HG02870 (cell line): ENCODE data around the gene FOXK2.
"Not testable (repeated sequence)": the region's sequence is repeated elsewhere in the genome, so short reads cannot be mapped to it uniquely, and the experiment has no call there.

Experiments used
- ATAC-seq: cut with Tn5 transposase; IDR thresholded peaks from one replicate; pipeline ENCODE4 v1.9.1; 2021; ENCODE audit warnings: mild to moderate bottlenecking, moderate library complexity; ENCODE audit not compliant: unreplicated experiment

FOXK2 gene

DNA sequence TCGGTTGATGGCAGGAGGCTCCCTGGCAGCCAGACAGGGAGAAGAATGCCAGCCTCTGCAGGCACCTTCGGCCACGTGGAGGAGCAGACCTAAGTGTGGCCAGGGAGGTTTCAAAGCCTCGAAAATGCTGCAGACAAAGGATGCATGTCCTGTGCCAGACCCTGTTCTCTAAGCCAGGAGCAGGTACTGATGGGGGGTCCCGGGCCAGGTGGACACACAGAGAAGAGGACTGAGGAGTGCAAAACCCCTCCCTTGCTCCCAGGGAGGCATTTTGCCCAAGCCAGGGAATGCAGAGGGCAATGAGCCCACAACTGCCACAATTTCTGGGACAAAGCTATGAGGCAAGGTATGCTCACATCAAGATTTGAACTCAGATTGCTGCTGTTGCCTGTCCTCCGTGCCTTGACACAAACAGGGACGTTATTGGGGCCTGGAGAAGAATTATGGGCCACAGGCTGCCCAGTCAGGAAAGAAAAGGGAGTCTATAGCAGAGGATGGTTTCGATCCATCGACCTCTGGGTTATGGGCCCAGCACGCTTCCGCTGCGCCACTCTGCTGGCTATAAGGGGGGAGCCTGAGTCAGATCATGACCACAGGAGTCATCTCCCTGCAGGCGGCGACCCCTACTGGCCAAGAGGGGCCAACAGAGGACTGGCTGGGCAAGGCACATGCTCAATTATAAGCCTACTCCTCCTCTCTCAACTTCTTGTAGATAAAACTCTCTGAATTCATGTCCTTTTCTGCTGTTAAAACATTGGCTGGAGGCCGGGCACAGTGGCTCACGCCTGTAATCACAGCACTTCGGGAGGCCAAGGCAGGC, 25.1 kb upstream of the FOXK2 start:
- ATAC-seq: peak; percentile 60

DNA sequence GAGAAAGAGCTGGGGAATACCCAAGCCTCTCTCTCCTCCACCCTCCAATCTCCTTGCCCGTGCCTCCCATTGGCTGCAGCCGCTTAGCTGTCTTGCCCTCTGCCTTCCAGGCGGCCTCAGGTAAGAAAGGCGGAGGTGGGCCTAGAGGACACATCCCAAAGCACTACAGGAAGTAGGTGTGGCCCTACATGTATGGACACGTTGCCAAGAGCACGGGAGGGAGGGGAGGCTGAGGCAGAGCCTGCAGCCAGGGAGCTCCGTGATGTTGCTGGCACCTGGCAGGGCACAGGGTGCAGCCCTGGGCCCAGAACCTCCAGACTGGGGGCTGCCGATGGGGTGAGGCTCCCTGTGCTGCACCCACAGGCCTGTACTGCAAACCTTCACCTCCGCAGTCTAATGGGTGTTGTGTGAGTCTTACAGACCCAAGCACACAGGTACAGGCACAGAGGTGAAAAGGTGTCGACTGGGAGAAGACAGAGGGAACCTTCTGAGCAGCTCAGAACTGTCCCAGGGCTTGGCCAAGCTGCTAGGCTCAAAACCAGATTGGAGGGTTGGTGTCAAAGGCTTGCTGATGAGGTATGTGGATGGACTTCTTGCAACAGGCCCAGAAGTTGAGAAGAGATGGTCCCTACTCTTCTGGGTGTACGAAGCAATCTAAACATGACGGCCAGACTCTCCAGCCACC, 23.5 kb upstream of the FOXK2 start:
- no peak for ATAC-seq

- ATAC-seq: peak; percentile 54
Measured at GRCh38 chr17:82496529-82497434, 22.8 kb upstream of the FOXK2 start.

GRCh38 chr17:82497483-82498405, 21.8 kb upstream of the FOXK2 start:
- no peak for ATAC-seq

DNA sequence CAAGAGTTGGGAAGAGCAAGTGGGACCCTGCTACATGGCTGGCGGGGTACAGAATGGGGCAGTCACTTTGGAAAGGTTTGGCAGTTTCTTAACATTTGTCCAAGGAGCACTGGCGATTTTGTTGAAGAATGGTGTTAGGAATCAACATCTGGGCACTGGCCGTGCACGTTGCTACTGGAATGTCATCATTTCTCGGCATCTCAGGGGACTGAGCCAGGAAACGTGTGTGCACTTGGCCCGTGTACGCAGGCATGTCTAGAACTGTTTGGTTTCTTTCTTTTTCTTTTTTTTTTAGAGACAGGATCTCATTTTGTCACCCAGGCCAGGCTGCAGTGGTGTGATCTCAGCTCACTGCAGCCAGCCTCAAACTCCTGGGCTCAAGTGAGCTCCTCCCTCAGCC, 17.3 kb upstream of the FOXK2 start:
- ATAC-seq: no peak

- ATAC-seq: no peak
Measured at GRCh38 chr17:82503094-82503727, 16.3 kb upstream of the FOXK2 start.

- no peak for ATAC-seq
Measured at GRCh38 chr17:82503728-82504308, 15.7 kb upstream of the FOXK2 start.

DNA sequence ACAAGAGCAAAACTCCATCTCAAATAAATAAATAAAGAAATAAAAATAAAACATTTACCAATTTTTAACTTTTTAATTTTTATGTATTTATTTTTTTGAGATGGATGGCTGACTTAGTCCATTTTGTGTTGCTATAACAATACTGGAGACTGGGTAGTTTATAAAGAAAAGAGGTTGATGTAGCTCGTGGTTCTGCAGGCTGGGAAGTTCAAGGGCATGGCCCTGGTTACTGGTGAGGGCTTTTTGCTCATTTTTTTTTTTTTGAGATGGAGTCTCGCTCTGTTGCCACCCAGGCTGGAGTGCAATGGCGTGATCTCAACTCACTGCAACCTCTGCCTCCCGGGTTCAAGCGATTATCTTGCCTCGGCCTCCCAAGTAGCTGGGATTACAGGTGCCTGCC, 14.2 kb upstream of the FOXK2 start:
- no peak for ATAC-seq

DNA sequence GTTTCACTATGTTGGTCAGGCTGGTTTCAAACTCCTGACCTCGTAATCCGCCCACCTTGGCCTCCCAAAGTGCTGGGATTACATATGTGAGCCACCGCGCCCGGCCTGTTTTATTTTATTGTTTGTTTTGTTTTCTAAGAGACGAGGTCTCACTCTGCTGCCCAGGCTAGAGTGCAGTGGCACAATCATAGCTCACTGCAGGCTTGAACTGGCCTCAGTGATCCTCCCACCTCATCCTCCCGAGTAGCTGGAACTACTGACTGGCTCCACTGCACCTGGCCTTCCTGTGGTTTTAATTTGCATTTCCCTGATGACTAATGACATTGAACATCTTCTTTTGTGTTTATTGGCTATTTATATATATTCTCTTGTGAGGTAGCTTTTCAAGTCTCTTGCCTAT, 13.1 kb upstream of the FOXK2 start:
- ATAC-seq: peak; percentile 78

- no peak for ATAC-seq
Measured at GRCh38 chr17:82507631-82508175, 11.8 kb upstream of the FOXK2 start.

DNA sequence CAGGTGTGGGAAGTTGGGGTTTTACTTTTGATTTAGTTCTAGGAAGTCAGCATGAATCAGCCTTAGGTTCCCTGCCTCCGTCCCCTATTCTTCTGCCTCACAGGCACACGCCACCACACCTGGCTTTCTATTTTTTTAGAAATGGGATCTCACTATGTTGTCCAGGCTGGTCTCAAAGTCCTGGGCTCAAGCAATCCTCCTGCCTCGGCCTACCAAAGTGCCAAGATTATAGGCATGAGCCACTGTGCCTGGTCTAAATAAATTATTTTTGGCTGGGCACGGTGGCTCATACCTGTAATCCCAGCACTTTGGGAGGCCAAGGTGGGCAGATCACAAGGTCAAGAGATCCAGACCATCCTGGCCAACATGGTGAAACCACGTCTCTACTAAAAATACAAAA, 7.9 kb upstream of the FOXK2 start:
- not testable (repeated sequence) for ATAC-seq

GRCh38 chr17:82513864-82514263, 5.7 kb upstream of the FOXK2 start:
- ATAC-seq: not testable (repeated sequence)

DNA sequence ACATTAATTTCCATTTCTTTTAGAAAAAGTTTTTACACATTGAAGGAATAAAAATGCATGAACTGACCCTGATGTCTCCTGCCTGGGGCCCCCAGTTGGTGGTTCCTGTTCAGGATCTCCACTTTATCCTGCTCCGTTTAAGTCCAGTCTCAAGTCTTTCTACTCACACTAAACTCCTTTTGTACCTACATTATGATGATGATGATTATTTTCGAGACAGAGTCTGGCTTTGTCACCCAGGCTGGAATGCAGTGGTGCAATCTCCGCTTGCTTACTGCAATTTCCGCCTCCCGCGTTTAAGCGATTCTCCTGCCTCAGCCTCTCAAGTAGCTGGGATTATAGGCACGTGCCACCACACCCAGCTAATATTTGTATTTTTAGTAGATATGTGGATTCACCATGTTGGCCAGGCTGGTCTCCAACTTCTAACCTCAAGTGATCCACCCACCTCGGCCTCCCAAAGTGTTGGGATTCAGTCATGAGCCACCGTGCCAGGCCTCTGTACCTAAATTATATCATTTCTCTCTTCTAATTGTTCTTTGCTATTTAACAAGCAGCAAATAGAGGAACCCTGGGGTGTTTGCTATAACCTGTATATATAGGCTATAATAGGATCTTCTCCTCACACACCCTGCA, 2.2 kb upstream of the FOXK2 start:
- no peak for ATAC-seq

DNA sequence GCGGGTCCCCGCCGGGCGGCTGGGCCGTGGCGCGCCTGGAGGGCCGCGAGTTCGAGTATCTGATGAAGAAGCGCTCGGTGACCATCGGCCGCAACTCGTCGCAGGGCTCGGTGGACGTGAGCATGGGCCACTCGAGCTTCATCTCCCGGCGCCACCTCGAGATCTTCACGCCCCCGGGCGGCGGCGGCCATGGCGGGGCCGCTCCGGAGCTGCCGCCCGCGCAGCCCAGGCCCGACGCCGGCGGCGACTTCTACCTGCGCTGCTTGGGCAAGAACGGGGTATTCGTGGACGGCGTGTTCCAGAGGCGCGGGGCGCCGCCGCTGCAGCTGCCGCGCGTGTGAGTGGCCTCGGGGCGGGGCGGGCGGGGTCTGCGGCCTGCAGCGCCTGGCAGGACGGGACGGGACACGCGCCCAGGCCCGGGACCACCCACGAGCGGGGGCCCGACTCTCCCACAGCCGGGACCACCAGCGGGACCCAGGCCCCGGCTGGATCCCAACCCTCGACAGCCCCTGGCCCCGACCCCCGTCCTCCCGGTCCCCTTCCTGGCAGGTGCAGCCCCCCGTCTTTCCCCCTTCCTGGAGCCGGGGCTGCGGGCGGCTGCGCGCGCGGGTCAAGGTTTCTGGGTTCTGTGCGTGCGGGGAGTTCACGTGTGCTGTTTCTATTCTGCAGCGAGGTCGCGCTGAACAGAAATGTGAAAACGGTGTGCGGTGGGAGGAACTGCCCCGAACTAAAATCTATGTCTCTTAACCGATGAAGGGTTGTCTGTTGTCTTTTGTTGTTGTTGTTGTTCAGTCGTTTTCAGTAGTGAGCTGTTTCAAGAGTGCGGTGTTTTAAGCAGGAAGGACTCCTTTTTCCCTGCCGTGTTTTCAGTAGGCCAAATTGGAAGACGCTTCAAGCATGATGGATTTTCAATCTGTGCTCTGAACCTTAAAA, 705 bp downstream of the FOXK2 start:
- ATAC-seq: no peak

- ATAC-seq: no peak
Measured at GRCh38 chr17:82524540-82524939, 5.0 kb downstream of the FOXK2 start.

- no peak for ATAC-seq
Measured at GRCh38 chr17:82525712-82526111, 6.2 kb downstream of the FOXK2 start.

DNA sequence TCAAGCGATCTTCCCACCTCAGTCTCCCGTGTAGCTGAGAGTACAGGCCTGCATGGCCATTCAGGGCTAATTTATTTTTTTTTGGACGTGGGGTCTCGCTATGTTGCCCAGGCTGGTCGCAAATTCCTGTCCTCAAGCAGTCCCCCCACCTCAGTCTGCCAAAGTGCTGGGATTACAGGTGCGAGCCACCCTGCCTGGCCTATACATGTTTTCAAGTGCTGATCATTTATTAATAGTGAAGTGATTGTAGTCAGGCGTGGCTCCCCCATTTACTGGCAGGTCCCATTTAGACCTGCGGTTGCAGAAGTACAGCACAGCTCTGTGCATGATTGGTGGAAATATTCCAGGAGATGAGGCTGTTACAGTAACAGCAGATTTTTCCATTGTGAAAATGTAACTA, 8.4 kb downstream of the FOXK2 start:
- ATAC-seq: no peak
